A673 (cell line): ENCODE measurements around the gene GNAS. TPM values are rescaled to one million over a fixed set of nuclear protein-coding genes. Genes with fewer than 3 reads are reported as not detected.

Source experiments
- BruUV-seq: library from RNA; stranded (reverse); fragments of 400-500 nt; replicated peaks from 2 replicates; lab custom pipeline; 2021; lab: Mats Ljungman, UMichigan
- CTCF ChIA-PET: fragments of 300-600 bp; sonication (Branson Sonifier 250); formaldehyde crosslinking; loops from one replicate; lab custom pipeline; 2022; ENCODE audit warnings: antibody characterized with exemption; lab: Charles Lee
- POLR2A ChIA-PET: fragments of 300-600 bp; sonication (Branson Sonifier 250); formaldehyde crosslinking; loops from one replicate; lab custom pipeline; 2022; ENCODE audit warnings: antibody characterized with exemption; ENCODE audit not compliant: low non-redundant PET; lab: Charles Lee
- DNase-seq: peaks from one replicate; pipeline ENCODE4 v3.0.0-alpha.2; 2015; ENCODE audit warnings: low spot score
- H3K27ac ChIP-seq: fragments of 200-600 bp; sonication (generic); 2 replicates; pipeline ENCODE4 v1.5.1; 2016; ENCODE audit warnings: mixed run types, low read depth, mild to moderate bottlenecking, mixed read lengths, antibody characterized with exemption, low read length; ENCODE audit not compliant: poor library complexity, severe bottlenecking
- H3K27me3 ChIP-seq: fragments of 200-600 bp; sonication (generic); replicated peaks from 2 replicates; pipeline ENCODE4 v1.6.1; 2017; ENCODE audit warnings: mixed run types, low read depth, mild to moderate bottlenecking, mixed read lengths, antibody characterized with exemption, low read length; ENCODE audit not compliant: insufficient read depth, poor library complexity
- H3K36me3 ChIP-seq: fragments of 200-600 bp; sonication (generic); 2 replicates; pipeline ENCODE4 v1.6.1; 2016; ENCODE audit warnings: mixed run types, mild to moderate bottlenecking, mixed read lengths, antibody characterized with exemption, low read length; ENCODE audit not compliant: insufficient read depth, poor library complexity, severe bottlenecking
- H3K4me1 ChIP-seq: fragments of 200-600 bp; sonication (generic); 2 replicates; pipeline ENCODE4 v1.6.1; 2017; ENCODE audit warnings: mixed run types, mild to moderate bottlenecking, mixed read lengths, antibody characterized with exemption, low read length; ENCODE audit not compliant: insufficient read depth, poor library complexity, severe bottlenecking
- H3K4me3 ChIP-seq: fragments of 200-600 bp; sonication (generic); 2 replicates; pipeline ENCODE4 v1.5.1; 2016; ENCODE audit warnings: low read depth, mixed run types, mild to moderate bottlenecking, mixed read lengths, low read length; ENCODE audit not compliant: poor library complexity, severe bottlenecking
- H3K9me3 ChIP-seq: fragments of 200-600 bp; sonication (generic); 2 replicates; pipeline ENCODE4 v1.6.1; 2016; ENCODE audit warnings: mixed run types, low read depth, mild to moderate bottlenecking, mixed read lengths, antibody characterized with exemption, low read length; ENCODE audit not compliant: poor library complexity, severe bottlenecking
- EZH2 ChIP-seq: fragments of 200-600 bp; sonication (generic); IDR thresholded peaks from 2 replicates; pipeline ENCODE4 v1.6.1; 2017; ENCODE audit warnings: borderline replicate concordance, low read depth, mild to moderate bottlenecking, mixed read lengths, antibody characterized with exemption, low read length; ENCODE audit not compliant: poor library complexity, severe bottlenecking
- intact Hi-C: fragments of 100-400 bp; cut with micrococcal nuclease; formaldehyde crosslinking; loops from one replicate; pipeline ENCODE4 v1.10.0; 2022; ENCODE audit not compliant: unreplicated experiment
- total RNA-seq: library from RNA; stranded (reverse); gene quantifications from 2 replicates; pipeline ENCODE4 v1.2.3, GENCODE V29; 2021
- TF ChIP-seq, protein P1 (sequence below): fragments of 300-800, 200-600 bp; sonication (generic); conservative IDR thresholded peaks from 2 replicates; pipeline ENCODE4 v1.5.1; 2017; ENCODE audit warnings: low read depth, mild to moderate bottlenecking, antibody characterized with exemption, low read length, moderate library complexity, mixed read lengths

The GNAS gene
- total RNA-seq, 1 experiment from 2014 or later = 1,108 TPM

DNA sequence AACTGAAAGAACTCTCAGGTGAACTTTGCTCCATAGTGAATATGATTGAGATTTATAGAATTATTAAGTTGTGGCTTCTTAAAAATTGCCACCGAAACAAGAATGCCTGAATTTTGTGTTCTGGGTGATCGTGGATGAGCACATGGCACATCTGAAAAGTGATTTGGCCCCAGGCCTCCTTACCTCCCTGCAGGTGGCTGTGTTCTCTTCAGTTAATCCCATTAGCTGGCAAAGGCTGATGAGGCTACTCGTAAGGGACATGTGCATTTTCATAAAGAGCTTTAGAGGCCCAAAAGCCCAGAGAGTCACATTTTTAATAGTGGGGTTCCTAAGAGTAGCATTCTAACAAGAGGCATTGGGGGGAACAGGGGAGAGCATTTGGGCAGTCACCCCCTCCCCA is 22.6 kb downstream of the GNAS start:
- ChIA-PET CTCF (interaction anchor here (0.7 kb wide), 1 partner anchor 333 kb away, joined by 3 read pairs; no protein-coding TSS in a partner anchor), POLR2A (no interaction called here)
- Histone ChIP-seq H3K27ac (no peak overlapping the region), H3K4me1 (peaks cover 4% of the 10 kb centered on the region), H3K9me3 (no peaks in the 10 kb centered on the region), H3K4me3 (no peak overlapping the region), H3K36me3 (no peaks in the 10 kb centered on the region), H3K27me3 (no peaks in the 10 kb centered on the region)
- intact Hi-C loops = loop anchor here (10.0 kb wide), 1 partner anchor 210 kb away; no protein-coding TSS in a partner anchor
- TF ChIP-seq, protein P1, sequence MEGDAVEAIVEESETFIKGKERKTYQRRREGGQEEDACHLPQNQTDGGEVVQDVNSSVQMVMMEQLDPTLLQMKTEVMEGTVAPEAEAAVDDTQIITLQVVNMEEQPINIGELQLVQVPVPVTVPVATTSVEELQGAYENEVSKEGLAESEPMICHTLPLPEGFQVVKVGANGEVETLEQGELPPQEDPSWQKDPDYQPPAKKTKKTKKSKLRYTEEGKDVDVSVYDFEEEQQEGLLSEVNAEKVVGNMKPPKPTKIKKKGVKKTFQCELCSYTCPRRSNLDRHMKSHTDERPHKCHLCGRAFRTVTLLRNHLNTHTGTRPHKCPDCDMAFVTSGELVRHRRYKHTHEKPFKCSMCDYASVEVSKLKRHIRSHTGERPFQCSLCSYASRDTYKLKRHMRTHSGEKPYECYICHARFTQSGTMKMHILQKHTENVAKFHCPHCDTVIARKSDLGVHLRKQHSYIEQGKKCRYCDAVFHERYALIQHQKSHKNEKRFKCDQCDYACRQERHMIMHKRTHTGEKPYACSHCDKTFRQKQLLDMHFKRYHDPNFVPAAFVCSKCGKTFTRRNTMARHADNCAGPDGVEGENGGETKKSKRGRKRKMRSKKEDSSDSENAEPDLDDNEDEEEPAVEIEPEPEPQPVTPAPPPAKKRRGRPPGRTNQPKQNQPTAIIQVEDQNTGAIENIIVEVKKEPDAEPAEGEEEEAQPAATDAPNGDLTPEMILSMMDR = no peak
- TF ChIP-seq EZH2 = no peak
- BruUV-seq = no TSS peak
- DNase-seq = no peak

DNA sequence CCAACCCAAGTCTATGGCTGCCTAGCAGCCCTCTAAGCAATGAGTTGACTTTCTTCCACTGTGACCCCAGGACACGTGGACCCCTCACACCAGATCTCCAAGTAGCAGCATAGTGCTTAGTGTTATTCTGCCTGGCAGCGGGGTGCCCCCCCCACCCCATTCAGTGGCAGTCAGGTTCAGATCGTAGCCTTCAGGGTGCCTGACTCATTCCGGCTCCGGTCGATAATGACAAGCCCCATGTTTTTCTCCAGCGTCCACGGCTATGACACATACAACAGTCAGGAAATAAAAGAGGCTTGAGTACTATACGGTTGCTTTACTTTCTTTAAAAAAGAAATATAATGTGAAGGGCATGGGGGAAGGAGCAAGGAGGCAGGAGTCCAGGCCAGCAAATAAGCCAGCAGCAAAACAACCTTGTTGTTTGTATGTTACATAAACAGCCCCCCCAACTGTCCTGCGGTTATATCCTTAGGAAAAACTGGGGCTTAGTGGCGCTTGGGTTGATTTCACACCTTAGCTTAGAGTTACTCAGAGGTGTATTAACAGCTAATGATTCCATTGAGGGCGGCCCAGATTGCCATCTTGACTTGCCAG is 23.1 kb downstream of the GNAS start:
- DNase-seq = no peak
- intact Hi-C loops = loop anchor here (10.0 kb wide), 1 partner anchor 209 kb away; no protein-coding TSS in a partner anchor
- TF ChIP-seq, protein P1 = no peak
- TF ChIP-seq EZH2 = no peak
- H3K27me3 ChIP-seq = no peaks in the 10 kb centered on the region
- H3K9me3 ChIP-seq = no peaks in the 10 kb centered on the region
- peaks cover 1% of the 10 kb centered on the region for H3K4me1 ChIP-seq
- ChIA-PET CTCF (no interaction called here), POLR2A (no interaction called here)
- no TSS peak for BruUV-seq
- no peaks in the 10 kb centered on the region for H3K36me3 ChIP-seq
- no peak overlapping the region for H3K4me3 ChIP-seq
- no peak overlapping the region for H3K27ac ChIP-seq

DNA sequence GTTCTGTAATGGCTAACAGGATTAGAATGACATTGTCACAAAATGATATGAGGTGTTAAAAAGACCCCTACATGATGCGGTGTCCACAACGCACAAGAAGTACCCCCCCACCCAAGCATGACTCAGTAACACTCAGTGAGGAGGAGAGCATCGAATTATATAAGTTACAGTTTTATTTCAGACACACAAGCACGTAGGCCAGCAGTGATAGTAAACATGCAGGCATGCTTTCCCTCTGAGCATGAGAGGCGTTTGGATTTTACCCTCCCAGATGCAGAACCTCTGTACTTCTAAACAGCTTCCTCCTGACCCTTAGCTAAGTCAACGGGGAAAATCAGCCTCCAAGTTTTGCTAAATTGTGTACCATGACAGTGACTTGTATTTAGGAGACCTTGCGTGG is 23.9 kb downstream of the GNAS start:
- no peak for DNase-seq
- ChIA-PET CTCF (no interaction called here), POLR2A (no interaction called here)
- Histone ChIP-seq H3K4me3 (no peak overlapping the region), H3K9me3 (no peaks in the 10 kb centered on the region), H3K4me1 (no peaks in the 10 kb centered on the region), H3K27me3 (no peaks in the 10 kb centered on the region), H3K36me3 (no peaks in the 10 kb centered on the region), H3K27ac (no peak overlapping the region)
- BruUV-seq = no TSS peak
- intact Hi-C loops = loop anchor here (10.0 kb wide), 1 partner anchor 208 kb away; no protein-coding TSS in a partner anchor
- TF ChIP-seq, protein P1 = no peak
- no peak for TF ChIP-seq EZH2
